Stimulated activated CD8-positive, alpha-beta memory T cell treated with anti-CD3 and anti-CD28 coated beads, Interleukin-15, amount 100 ng/mL, for 1 hour (primary cell): ENCODE measurements around the gene CSTPP1.
"Not testable (repeated sequence)": the region's sequence is repeated elsewhere in the genome, so short reads cannot be mapped to it uniquely, and the experiment has no call there.

ENCODE experiments used
- DNase-seq: peaks from one replicate; pipeline ENCODE4 v3.0.0-alpha.2; 2020; ENCODE audit warnings: low read depth

CSTPP1 gene

GRCh38 chr11:46912526-46913150 is 23.9 kb upstream of the CSTPP1 start:
- DNase-seq = no peak

GRCh38 chr11:46913484-46913883 is 23.1 kb upstream of the CSTPP1 start:
- DNase-seq = no peak

GRCh38 chr11:46914363-46914762 is 22.2 kb upstream of the CSTPP1 start:
- no peak for DNase-seq

GRCh38 chr11:46914910-46915309 is 21.7 kb upstream of the CSTPP1 start:
- no peak for DNase-seq

- no peak for DNase-seq
Observed at GRCh38 chr11:46916286-46917108, 20.1 kb upstream of the CSTPP1 start.

- DNase-seq = no peak
Observed at GRCh38 chr11:46917109-46917761, 19.3 kb upstream of the CSTPP1 start.

- no peak for DNase-seq
Observed at GRCh38 chr11:46917762-46918082, 18.8 kb upstream of the CSTPP1 start.

GRCh38 chr11:46918083-46918787 is 18.3 kb upstream of the CSTPP1 start, which contains the start of gene LRP4:
Gene LRP4, minus strand, starts transcription at chr11:46918550. Its CDS starts 171 bp downstream, at chr11:46918379.
- DNase-seq = no peak

GRCh38 chr11:46918788-46919513 is 17.6 kb upstream of the CSTPP1 start:
- no peak for DNase-seq

- DNase-seq = no peak
Observed at GRCh38 chr11:46920755-46921154, 15.8 kb upstream of the CSTPP1 start.

- DNase-seq = not testable (repeated sequence)
Observed at GRCh38 chr11:46927928-46928327, 8.6 kb upstream of the CSTPP1 start.

- DNase-seq = not testable (repeated sequence)
Observed at GRCh38 chr11:46928701-46929100, 7.9 kb upstream of the CSTPP1 start.

GRCh38 chr11:46930089-46930488 is 6.5 kb upstream of the CSTPP1 start:
- no peak for DNase-seq

- no peak for DNase-seq
Observed at GRCh38 chr11:46942172-46942571, 5.6 kb downstream of the CSTPP1 start.

GRCh38 chr11:46944356-46945075 is 8.0 kb downstream of the CSTPP1 start:
- DNase-seq = no peak

- no peak for DNase-seq
Observed at GRCh38 chr11:46947399-46948077, 11.0 kb downstream of the CSTPP1 start.

GRCh38 chr11:46948378-46949131 is 12.0 kb downstream of the CSTPP1 start:
- DNase-seq = no peak

- no peak for DNase-seq
Observed at GRCh38 chr11:46949297-46949696, 12.7 kb downstream of the CSTPP1 start.

- DNase-seq = no peak
Observed at GRCh38 chr11:46951864-46952263, 15.3 kb downstream of the CSTPP1 start.

GRCh38 chr11:46952553-46952952 is 16.0 kb downstream of the CSTPP1 start:
- no peak for DNase-seq
